ENCODE measurements around the gene KRT25.
"Not testable (repeated sequence)": the region's sequence is repeated elsewhere in the genome, so short reads cannot be mapped to it uniquely, and the experiment has no call there.

KRT25 gene

DNA sequence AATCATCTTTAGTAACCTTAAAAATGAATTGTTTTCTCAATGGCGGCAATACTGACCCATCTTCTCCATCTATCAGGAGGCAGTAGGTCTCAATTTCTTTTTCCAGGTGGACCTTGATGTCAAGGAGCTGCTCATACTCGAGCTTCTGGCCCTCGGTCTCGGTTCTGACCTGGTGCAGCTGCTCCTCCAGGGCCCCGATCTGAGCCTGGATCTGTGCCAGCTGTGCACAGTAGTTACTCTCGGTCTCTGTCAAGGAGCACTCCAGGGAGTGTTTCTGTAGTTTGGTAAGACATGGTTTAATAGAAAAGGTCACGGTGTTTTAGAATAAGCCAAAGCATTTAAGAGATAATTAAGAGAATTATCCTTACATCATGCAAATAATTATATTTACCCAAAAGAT lies 22.3 kb upstream of the KRT25 start:
- Mint-ChIP-seq H3K4me1 (peaks cover 4% of the 10 kb centered on the region), H3K4me3 (no peak overlapping the region), H3K36me3 (no peaks in the 10 kb centered on the region), H3K9me3 (no peaks in the 10 kb centered on the region), H3K27ac (no peak overlapping the region), H3K27me3 (peaks cover 42% of the 10 kb centered on the region)
- ATAC-seq, result no peak

DNA sequence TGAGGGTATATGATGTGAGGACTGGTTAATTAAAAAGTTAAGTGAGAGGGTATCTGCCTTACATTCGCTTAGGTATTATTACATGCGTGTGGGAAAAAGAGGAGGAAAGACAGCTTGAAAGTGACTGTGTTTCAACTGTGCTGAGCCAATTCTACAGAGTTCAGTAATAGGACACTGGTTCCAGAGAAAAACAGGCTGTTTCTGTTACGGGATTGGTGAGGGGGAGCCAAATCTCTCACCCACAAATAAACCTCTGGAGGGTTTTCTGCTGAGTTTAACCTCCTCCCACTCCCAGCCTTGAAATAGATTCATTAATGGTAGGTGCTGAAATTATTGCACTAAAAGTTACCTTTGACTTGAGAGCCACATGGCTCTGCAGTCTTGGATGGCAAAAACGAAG lies 20.8 kb upstream of the KRT25 start:
- ATAC-seq, result no peak

DNA sequence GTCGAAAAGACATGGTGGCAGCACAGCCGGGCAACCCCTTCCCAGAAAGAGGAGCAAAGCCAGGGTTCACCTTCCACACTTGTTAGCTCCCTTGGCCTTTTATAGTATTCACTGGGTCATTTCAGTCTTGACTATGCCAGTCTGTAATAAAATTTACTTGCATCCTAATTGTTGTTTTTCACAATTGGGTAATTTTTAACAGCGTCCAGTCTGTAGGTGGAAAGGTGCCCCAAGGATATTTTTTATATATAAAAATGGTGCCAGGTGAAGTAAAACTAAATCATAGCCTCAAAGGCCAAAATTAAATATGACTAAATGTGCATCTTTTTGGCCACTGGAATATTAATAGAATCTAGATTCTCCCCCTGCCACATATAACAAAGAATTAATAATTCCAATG lies 17.0 kb upstream of the KRT25 start, which contains the start of gene KRT26:
Gene KRT26 (minus strand): TSS at position 101 of the 400 bp plus-strand sequence. CDS start 88 bp downstream, at position 13.
- Mint-ChIP-seq H3K27me3 (peaks cover 18% of the 10 kb centered on the region), H3K36me3 (no peaks in the 10 kb centered on the region), H3K27ac (no peak within 1 kb of the TSS), H3K9me3 (no peaks in the 10 kb centered on the region), H3K4me3 (no peak within 1 kb of the TSS), H3K4me1 (no peaks in the 10 kb centered on the region)
- no peak for ATAC-seq

More for the DNA sequence above, 20.8 kb upstream of the KRT25 start:
- H3K4me3 Mint-ChIP-seq, result no peak overlapping the region
- H3K27ac Mint-ChIP-seq, result no peak overlapping the region
- no peaks in the 10 kb centered on the region for H3K36me3 Mint-ChIP-seq
- H3K27me3 Mint-ChIP-seq, result peaks cover 42% of the 10 kb centered on the region
- peaks cover 4% of the 10 kb centered on the region for H3K4me1 Mint-ChIP-seq
- H3K9me3 Mint-ChIP-seq, result no peaks in the 10 kb centered on the region

DNA sequence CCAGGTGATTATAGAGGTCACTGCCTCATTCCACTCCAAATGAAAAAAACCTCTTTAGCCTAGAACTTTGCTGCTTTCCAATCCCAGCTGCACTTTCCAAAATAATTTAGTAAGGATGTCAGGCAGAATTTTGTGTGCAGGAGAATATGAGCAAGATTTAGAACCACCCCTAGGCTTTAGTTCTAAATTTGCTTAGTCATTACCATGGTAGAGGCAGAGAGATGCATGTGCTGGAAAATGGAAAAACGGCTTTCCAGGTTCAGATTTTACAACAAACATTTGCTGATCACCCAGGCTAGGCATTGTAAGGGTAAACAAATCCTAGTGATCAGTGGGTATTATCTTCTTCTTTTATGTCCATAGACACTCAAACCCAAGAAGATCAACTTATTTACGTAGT lies 10.5 kb upstream of the KRT25 start:
- Mint-ChIP-seq H3K4me1 (no peaks in the 10 kb centered on the region), H3K9me3 (peaks cover 14% of the 10 kb centered on the region), H3K27me3 (peaks cover 33% of the 10 kb centered on the region), H3K36me3 (peaks cover 6% of the 10 kb centered on the region), H3K27ac (no peak overlapping the region), H3K4me3 (no peak overlapping the region)
- no peak for ATAC-seq

DNA sequence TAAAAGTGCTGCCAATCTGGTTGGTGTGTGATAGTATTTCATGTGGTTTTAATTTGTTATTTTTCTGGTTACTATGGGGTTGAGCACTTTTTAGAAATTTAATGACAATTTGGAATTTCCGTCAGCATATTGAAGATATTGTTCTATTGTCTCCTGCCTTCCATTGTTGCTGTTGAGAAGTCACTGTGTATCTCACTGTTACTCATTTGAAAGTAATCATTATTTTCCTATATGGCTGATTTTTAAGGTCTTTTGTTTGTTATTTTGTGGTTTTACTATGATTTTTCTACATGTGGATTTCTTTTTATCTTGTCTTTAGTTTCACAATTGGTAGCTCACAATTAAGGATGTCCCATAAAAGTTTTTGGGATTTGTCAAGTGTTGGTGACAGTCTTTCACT lies 8.6 kb upstream of the KRT25 start:
- H3K9me3 Mint-ChIP-seq, result peaks cover 26% of the 10 kb centered on the region
- peaks cover 12% of the 10 kb centered on the region for H3K36me3 Mint-ChIP-seq
- peaks cover 52% of the 10 kb centered on the region for H3K27me3 Mint-ChIP-seq
- ATAC-seq, result no peak
- H3K4me1 Mint-ChIP-seq, result no peaks in the 10 kb centered on the region
- no peak overlapping the region for H3K4me3 Mint-ChIP-seq
- no peak overlapping the region for H3K27ac Mint-ChIP-seq

DNA sequence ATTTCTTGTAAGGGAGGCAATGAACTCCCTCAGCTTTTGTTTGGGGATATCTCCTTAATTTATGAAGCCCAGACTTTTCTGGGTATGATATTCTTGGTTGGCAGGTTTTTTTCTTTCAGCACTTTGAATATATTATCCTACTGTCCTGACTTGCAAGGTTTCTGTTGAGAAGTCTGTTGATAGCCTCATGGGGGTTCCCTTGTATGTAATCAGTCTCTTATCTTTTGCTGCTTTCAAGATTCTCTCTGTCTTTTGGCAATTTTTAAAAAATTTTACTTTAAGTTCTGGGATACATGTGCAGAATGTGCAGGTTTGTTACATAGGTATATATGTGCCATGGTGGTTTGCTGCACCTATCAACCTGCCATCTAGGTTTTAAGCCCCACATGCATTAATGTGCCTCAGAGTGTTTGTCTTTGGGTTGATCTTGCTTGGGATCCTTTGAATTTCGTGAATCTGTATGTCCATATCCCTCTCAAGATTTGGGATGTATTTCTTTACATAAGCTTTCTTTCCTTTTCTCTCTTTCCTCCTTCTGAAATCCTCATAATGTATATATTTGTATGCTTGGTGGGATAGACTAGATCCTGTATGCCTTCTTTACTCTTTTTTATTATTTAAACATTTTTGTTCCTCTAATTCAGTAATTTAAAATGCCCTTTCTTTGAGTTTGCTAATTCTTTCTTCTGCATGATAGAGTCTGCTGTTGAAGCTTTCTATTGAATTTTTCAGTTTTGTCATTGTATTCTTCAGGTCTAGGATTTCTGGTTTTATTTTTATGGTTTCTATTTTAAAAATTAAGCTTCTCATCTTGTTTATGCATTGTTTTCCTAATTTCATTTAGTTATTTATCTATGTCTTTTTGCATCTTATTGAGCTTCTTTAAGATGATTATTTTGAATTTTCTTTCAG lies 5.2 kb upstream of the KRT25 start:
- H3K4me3 Mint-ChIP-seq, result no peak overlapping the region
- peaks cover 38% of the 10 kb centered on the region for H3K9me3 Mint-ChIP-seq
- peaks cover 17% of the 10 kb centered on the region for H3K36me3 Mint-ChIP-seq
- ATAC-seq, result no peak
- peaks cover 57% of the 10 kb centered on the region for H3K27me3 Mint-ChIP-seq
- no peaks in the 10 kb centered on the region for H3K4me1 Mint-ChIP-seq
- H3K27ac Mint-ChIP-seq, result no peak overlapping the region

DNA sequence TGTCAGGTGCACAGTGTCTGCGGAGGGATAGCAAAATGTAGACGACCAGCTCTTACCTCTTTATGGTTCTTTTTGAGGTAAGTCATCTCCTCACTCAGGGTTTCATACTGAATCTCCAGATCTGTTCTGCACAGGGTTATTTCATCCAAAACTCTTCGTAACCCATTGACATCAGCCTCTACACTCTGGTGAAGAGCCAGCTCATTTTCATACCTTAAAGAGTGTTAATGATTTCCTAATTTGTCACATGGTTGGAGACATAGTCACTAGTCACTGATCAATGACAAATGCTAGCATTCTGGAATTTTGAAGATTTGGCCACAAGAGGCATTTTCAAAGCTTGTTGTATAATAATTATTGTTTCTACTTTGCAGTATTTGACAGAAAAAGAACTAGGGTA lies 1.3 kb downstream of the KRT25 start:
- H3K27me3 Mint-ChIP-seq, result peaks cover 31% of the 10 kb centered on the region
- H3K27ac Mint-ChIP-seq, result no peak overlapping the region

DNA sequence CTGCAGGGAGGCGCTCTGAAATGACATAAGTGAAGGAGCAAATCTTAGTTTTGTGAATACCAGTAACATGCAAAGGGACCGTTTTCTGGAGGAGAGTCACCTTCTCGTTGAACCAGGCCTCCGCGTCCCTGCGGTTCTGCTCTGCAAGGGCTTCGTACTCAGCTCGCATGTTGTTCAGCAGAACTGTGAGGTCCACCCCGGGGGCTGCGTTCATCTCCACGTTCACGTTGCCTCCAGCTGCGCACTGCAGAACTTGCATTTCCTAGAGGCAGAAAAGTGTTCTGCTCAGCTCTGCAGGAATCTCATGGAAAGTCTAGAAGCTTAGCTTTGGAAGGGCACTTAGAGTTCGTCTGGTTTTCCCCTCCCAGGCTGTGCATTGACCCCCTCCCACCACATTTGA lies 4.1 kb downstream of the KRT25 start:
- H3K27me3 Mint-ChIP-seq, result peaks cover 31% of the 10 kb centered on the region
- H3K27ac Mint-ChIP-seq, result no peak overlapping the region
- no peaks in the 10 kb centered on the region for H3K36me3 Mint-ChIP-seq
- H3K9me3 Mint-ChIP-seq, result no peaks in the 10 kb centered on the region
- ATAC-seq, result no peak
- no peaks in the 10 kb centered on the region for H3K4me1 Mint-ChIP-seq
- no peak overlapping the region for H3K4me3 Mint-ChIP-seq

More for the DNA sequence above, 1.3 kb downstream of the KRT25 start:
- Mint-ChIP-seq H3K4me3 (no peak overlapping the region), H3K9me3 (peaks cover 12% of the 10 kb centered on the region), H3K4me1 (no peaks in the 10 kb centered on the region), H3K36me3 (peaks cover 5% of the 10 kb centered on the region)
- no peak for ATAC-seq

DNA sequence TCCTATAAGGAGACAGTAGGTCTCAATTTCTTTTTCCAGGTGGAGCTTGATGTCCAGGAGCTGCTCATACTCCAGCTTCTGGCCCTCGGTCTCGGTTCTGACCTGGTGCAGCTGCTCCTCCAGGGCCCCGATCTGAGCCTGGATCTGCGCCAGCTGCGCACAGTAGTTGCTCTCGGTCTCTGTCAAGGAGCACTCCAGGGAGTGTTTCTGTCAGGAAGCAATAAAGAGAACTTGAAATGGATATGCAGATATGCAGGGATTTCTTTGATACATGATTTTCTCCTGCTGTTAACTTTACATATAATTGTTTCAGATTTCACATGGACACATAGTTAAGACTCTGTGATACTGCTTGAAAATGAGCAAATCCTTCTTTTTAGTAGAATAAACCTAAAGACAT lies 4.7 kb downstream of the KRT25 start:
- H3K4me1 Mint-ChIP-seq, result no peaks in the 10 kb centered on the region
- peaks cover 34% of the 10 kb centered on the region for H3K27me3 Mint-ChIP-seq
- no peaks in the 10 kb centered on the region for H3K9me3 Mint-ChIP-seq
- no peak overlapping the region for H3K27ac Mint-ChIP-seq
- ATAC-seq, result no peak
- H3K36me3 Mint-ChIP-seq, result no peaks in the 10 kb centered on the region
- no peak overlapping the region for H3K4me3 Mint-ChIP-seq

DNA sequence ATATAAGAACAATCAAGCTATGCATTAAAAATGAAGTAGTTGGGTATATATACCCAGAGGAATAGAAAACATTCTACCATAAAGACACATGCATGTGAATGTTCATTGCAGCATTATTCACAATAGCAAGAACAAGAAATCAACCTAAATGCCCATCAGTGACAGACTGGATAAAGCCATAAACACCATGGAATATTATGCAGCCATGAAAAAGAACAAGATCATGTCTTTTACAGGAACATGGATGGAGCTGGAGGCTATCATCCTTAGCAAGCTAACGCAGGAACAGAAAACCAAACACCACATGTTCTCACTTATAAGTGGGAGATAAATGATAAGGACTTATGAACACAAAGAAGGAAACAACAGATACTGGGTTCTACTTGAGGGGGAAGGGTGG lies 6.5 kb downstream of the KRT25 start:
- H3K27ac Mint-ChIP-seq, ATAC-seq, H3K4me1 Mint-ChIP-seq, H3K9me3 Mint-ChIP-seq, H3K4me3 Mint-ChIP-seq, H3K36me3 Mint-ChIP-seq: not testable (repeated sequence)
- peaks cover 43% of the 10 kb centered on the region for H3K27me3 Mint-ChIP-seq

DNA sequence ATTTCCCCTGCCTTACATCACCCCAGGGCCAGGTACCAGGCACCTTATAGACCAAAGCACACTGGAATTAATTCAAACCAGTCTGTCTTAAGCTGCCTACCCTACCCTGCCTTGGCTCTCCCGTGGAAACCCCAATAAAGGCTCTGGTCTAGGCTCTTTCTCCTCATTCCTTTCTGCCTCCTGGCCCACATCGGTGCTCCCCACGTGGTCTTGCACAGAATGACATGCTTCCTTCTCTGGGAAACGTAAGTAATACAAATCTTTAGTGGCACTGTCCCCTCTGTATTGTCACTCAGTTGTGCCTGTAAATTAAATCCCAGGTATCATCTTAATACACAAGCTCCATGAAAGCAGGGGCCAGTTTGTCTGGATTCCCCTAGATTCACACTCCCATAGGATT lies 16.6 kb downstream of the KRT25 start:
- Mint-ChIP-seq H3K9me3 (peaks cover 4% of the 10 kb centered on the region), H3K4me1 (no peaks in the 10 kb centered on the region), H3K27me3 (peaks cover 19% of the 10 kb centered on the region), H3K4me3 (no peak overlapping the region), H3K36me3 (peaks cover 6% of the 10 kb centered on the region), H3K27ac (no peak overlapping the region)
- ATAC-seq, result no peak

DNA sequence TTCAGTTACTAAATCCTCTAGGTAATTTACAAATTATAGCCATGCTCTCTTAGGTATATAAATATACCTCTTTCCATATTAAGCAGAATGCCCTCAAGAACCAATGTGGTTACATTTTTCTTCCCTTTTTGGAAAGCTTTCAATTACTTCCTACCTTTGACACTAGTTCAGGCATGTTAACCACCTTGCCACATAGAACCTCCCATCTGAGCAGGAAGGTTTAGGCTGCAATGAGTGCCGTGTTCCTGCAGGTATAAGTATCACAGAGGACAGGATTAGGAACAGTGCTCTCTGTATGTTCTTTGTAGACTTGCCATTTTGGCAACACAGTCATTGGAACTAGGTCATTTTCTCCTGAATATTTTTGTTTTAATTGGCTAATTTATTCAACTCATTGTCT lies 20.1 kb downstream of the KRT25 start:
- H3K4me1 Mint-ChIP-seq, result no peaks in the 10 kb centered on the region
- no peak overlapping the region for H3K27ac Mint-ChIP-seq
- no peaks in the 10 kb centered on the region for H3K36me3 Mint-ChIP-seq
- H3K4me3 Mint-ChIP-seq, result no peak overlapping the region
- peaks cover 11% of the 10 kb centered on the region for H3K27me3 Mint-ChIP-seq
- H3K9me3 Mint-ChIP-seq, result no peaks in the 10 kb centered on the region
- ATAC-seq, result no peak

DNA sequence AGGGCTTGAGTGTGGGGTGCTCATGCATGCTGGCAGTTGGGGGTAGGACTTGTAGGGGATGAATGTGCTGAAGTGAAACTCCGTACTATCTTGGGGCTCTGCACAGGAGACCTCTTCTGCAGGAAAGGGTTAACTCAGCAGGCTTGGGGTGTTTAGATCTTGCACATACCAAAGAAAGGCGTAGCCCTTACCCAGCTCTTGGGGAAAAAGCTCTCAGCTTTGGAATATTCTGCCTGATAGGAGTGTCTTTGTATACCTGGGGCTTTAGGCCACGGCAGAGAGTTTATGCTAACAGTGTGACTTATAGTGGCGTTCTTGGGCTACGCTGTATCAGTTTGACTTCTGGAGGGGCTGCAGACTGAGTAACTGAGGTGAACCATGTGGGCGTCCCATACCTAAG lies 21.1 kb downstream of the KRT25 start:
- peaks cover 11% of the 10 kb centered on the region for H3K27me3 Mint-ChIP-seq
- H3K27ac Mint-ChIP-seq, result no peak overlapping the region
- no peaks in the 10 kb centered on the region for H3K4me1 Mint-ChIP-seq
- no peak for ATAC-seq
- no peaks in the 10 kb centered on the region for H3K9me3 Mint-ChIP-seq
- no peaks in the 10 kb centered on the region for H3K36me3 Mint-ChIP-seq
- no peak overlapping the region for H3K4me3 Mint-ChIP-seq

DNA sequence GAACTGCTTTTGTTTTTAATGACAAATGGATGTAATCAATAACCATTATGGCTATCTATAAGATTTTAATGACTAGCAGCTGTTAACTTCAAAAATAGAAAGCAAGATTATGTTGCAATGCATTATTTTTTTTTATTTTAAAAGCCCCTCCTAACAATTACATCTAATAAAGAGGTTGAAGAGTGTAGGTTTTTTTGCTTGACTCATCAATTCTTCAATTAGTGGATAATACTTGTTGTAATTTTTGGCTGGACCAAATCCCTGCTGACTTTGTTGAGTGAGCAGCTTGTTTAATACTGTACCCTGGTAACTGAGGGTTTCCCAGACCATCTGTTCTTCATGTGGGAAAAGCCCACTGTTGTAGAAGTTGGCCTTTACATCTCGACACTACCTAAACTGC lies 24.2 kb downstream of the KRT25 start:
- ATAC-seq, result no peak
- Mint-ChIP-seq H3K4me3 (no peak overlapping the region), H3K4me1 (peaks cover 16% of the 10 kb centered on the region), H3K9me3 (no peaks in the 10 kb centered on the region), H3K27ac (no peak overlapping the region), H3K27me3 (no peaks in the 10 kb centered on the region), H3K36me3 (no peaks in the 10 kb centered on the region)

DNA sequence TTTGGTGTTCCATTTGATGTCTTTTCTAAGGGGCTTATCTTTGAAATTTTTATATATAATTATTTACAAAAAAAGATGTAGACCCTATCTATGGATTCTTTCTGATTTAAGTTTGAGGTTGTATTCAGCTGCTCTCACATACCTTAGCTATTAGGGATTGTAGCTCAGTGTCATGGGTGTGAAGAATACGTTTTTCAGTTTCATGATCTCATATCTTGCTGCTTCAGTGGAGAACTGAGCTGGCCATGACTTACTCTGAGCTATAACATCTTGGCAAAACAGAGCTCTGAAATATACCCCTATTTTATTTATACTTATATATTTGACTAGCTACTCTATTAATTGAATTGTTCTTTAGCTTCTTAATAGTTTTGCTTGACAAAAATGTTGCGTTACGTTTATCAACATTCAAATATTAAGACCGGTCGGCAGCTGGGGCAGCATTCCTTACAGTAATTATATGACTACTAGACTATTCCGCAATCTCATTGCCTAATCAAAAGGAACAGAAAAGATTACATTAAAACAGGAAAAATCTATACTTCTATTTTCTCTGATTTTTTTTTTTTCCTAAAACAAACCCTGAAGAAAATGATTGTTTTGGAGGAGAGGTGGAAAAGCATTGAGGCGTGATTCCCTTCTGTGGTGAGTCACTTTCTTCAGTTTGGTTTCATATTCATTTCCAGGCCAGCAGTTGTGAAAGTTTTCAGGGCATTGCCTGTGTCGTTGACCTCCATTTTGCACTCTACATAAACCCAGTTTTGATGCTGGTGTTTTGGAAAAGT lies 27.5 kb downstream of the KRT25 start:
- no peaks in the 10 kb centered on the region for H3K36me3 Mint-ChIP-seq
- peak overlapping the region; percentile 44 for H3K4me3 Mint-ChIP-seq
- H3K4me1 Mint-ChIP-seq, result peaks cover 16% of the 10 kb centered on the region
- peak overlapping the region; percentile 74 for H3K27ac Mint-ChIP-seq
- ATAC-seq, result peak; percentile 82
- H3K27me3 Mint-ChIP-seq, result peaks cover 15% of the 10 kb centered on the region
- H3K9me3 Mint-ChIP-seq, result no peaks in the 10 kb centered on the region

DNA sequence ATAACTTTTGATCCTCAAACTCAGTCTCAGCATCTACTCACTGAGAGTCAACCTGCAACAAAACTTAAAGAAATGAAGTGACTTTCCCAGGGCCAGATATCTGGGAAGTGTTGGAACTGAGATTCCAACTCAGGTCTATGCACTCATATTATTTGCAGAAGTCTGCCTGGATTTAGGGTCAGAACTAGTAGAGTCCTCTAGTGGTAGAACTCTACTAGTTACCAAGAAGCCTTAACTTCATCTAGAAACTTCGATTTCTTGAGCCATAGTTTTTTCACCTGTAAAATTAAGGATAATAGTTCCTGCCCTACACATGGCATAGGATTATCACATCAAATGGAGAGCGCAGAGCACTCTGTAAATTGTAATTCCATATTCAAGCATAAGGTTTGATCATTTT lies 28.2 kb downstream of the KRT25 start:
- Mint-ChIP-seq H3K4me1 (peaks cover 16% of the 10 kb centered on the region), H3K4me3 (no peak overlapping the region), H3K9me3 (no peaks in the 10 kb centered on the region), H3K27ac (no peak overlapping the region), H3K36me3 (no peaks in the 10 kb centered on the region), H3K27me3 (peaks cover 15% of the 10 kb centered on the region)
- no peak for ATAC-seq
